K562 (cell line): ENCODE measurements around the gene THADA. TPM values are rescaled to one million over a fixed set of nuclear protein-coding genes. Genes with fewer than 3 reads are reported as not detected.

Experiments used
- CREBBP ChIP-seq: IDR thresholded peaks from one replicate; pipeline ENCODE4 v1.6.1; 2012; ENCODE audit warnings: low read depth, mild to moderate bottlenecking, control low read depth, inconsistent platforms, low read length
- HBP1 ChIP-seq: fragments of 450-650 bp; formaldehyde crosslinking; IDR thresholded peaks from 2 replicates; pipeline ENCODE4 v1.4.0; 2022; ENCODE audit warnings: missing genetic modification characterization
- SIRT6 ChIP-seq: IDR thresholded peaks from one replicate; pipeline ENCODE4 v1.6.1; 2012; ENCODE audit warnings: low read depth, mild to moderate bottlenecking, control low read depth, inconsistent platforms, low read length, moderate library complexity
- ZNF592 ChIP-seq: fragments of 450-650 bp; IDR thresholded peaks from 2 replicates; pipeline ENCODE4 v1.6.1; 2017; ENCODE audit warnings: antibody characterized with exemption, mild to moderate bottlenecking
- polyA plus RNA-seq, 8 experiments: library from polyadenylated mRNA; depleted of rRNA in 4 of 8; stranded (reverse) in 5 of 8; unstranded in 3 of 8; fragments of >200 nt; fragmentation: Nextera tagmentation in 2 of 8; fragmentation: Illumina TruSeq in 1 of 8; extraction: Ambion mirVana in 2 of 8; extraction: Trizol in 1 of 8; gene quantifications; 2 replicates each; pipeline versions ENCODE4 v1.2.1 to v1.2.3, GENCODE V29; 2011 to 2014; ENCODE audit warnings: inconsistent platforms in 1 of 8, missing spikeins in 1 of 8
- total RNA-seq, 7 experiments: library from RNA; depleted of rRNA in 6 of 7; stranded (reverse); fragments of >200 nt in 6 of 7; fragmentation: Illumina TruSeq in 2 of 7; extraction: Trizol in 2 of 7; gene quantifications; 2 replicates each; pipeline versions ENCODE4 v1.2.1 to v1.2.3, GENCODE V29; 2011 to 2021; ENCODE audit warnings: low replicate concordance in 1 of 7
- TF ChIP-seq, protein P1 (sequence below): sonication (generic); formaldehyde crosslinking; IDR thresholded peaks from 2 replicates; pipeline ENCODE4 v1.8.0; 2022; ENCODE audit warnings: mild to moderate bottlenecking, missing genetic modification reagents

Gene THADA
- total and polyA plus RNA-seq, 9 of the 15 experiments (the other 6 are each of a cell fraction or from before 2014, with no cell fraction given) = 17.8 to 34.7 (median 31.9) TPM

- no peak for TF ChIP-seq HBP1 (CRISPR knock-in tag)
- no peak for TF ChIP-seq CREBBP
- TF ChIP-seq SIRT6 = no peak
- TF ChIP-seq, protein P1, sequence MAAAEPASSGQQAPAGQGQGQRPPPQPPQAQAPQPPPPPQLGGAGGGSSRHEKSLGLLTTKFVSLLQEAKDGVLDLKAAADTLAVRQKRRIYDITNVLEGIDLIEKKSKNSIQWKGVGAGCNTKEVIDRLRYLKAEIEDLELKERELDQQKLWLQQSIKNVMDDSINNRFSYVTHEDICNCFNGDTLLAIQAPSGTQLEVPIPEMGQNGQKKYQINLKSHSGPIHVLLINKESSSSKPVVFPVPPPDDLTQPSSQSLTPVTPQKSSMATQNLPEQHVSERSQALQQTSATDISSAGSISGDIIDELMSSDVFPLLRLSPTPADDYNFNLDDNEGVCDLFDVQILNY (CRISPR knock-in tag) = no peak
- TF ChIP-seq ZNF592 = no peak
These were observed 282.8 kb downstream of the THADA start (continued) for GRCh38 chr2:43312755-43313641.
